GM18505 (cell line): ENCODE measurements around the gene C5.

Source experiments
- ATAC-seq: cut with Tn5 transposase; IDR thresholded peaks from one replicate; pipeline ENCODE4 v1.9.1; 2021; ENCODE audit not compliant: unreplicated experiment
- POLR2A ChIP-seq: IDR thresholded peaks from 4 replicates; pipeline ENCODE4 v1.6.1; 2011; ENCODE audit warnings: borderline replicate concordance; ENCODE audit not compliant: insufficient read depth, insufficient read length; ENCODE audit errors: extremely low read depth

The C5 gene

DNA sequence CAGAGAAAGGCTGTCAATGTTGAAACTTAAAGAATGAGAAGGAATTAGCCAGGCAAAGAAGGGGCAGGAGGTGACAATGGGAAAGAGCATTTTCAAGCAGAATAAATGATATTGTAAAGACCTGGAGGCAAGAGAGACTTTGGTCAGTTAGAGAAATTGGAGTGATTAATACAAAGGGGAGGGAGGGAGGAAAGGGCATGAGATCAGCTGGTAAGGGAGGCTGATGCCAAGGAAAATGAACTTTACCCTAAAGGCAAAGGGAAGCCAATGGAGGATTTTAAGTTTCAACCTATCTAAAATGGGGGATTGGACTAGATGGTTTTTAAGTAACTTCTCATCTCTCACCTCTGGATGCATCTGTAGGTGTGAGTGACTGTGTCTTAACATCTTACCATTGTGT lies 23.3 kb downstream of the C5 start:
- TF ChIP-seq POLR2A = no peak
- no peak for ATAC-seq

- TF ChIP-seq POLR2A = no peak
- ATAC-seq = no peak
Measured at GRCh38 chr9:121026260-121026691, 23.8 kb downstream of the C5 start.

GRCh38 chr9:121024237-121024636 lies 25.8 kb downstream of the C5 start:
- no peak for ATAC-seq
- TF ChIP-seq POLR2A = no peak

DNA sequence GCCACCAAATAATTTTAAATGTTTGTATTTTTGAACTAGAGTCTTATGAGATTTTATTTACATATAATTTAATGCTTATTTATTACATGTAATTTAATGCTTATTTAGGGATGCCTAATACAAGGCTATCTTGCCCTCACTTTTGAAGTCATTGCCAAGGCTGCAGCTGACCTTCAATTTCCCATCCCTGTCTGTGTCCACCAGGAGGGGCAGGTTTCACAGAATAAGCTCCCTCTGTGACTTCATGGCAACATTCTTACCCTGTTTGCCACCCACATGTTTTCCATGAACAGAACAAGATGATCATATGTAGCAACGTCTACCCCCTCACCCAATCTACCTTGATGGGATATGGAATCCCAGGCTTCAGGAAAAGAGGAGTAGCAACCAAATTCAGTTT lies 27.0 kb downstream of the C5 start:
- no peak for TF ChIP-seq POLR2A
- no peak for ATAC-seq

DNA sequence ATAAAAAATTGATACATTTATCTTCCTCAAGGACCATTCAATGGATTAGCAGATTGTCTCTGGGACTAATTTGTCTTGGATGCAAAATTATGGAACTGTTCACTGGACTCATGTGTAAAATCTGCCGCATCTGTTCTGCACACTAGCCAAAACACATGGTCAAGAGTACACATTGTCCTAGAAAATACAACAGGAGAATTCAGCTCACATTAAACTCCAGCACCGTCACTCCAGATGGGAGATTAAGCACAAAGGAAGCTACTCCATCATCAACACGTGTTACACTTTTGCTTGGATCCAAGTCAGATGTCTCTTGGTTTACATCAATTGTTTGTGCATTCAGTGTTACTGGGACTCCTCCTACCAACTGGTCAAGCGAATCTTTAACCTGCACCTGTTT lies 28.8 kb downstream of the C5 start:
- ATAC-seq = no peak
- no peak for TF ChIP-seq POLR2A

GRCh38 chr9:121019273-121019672 lies 30.8 kb downstream of the C5 start:
- no peak for ATAC-seq
- TF ChIP-seq POLR2A = no peak

- ATAC-seq = no peak
- TF ChIP-seq POLR2A = no peak
Measured at GRCh38 chr9:121013911-121014310, 36.2 kb downstream of the C5 start.

DNA sequence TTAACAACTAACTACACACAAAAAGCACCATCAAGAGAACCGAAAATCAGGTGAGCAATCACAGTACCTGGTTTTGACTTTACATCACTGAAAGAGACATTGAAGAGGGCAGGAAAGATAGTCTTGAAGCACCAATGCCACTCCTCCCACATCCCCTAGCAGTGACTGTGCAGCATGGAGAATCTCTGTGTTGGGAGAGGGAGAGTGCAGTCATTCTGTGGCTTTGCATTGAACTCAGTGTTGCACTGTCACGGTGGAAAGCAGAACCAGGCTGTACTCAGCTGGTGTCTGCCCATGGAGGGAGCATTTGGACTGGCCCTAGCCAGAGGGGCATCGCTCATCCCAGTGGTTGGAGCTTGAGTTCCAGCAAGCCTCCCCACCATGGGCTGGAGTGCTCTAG lies 40.4 kb downstream of the C5 start:
- no peak for TF ChIP-seq POLR2A
- no peak for ATAC-seq

DNA sequence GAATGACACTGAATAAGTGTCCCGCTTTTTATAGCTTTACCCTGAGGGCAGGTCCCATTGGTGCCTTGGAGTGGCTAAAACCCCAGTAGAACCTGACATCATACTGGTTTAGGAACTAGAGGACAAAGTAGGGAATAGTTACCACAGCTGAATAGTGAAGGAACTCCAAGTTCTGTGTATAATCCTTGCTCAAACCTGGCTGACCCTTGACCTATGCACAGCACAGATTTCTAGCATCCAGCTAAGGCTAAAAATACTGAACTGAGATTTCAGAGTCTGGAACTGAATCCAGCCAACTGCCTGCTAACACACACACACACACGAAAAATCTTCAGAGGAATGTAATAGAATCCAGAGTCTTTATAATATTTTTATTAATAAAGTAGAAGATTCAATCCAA lies 50.8 kb downstream of the C5 start:
- no peak for ATAC-seq
- TF ChIP-seq POLR2A = no peak

GRCh38 chr9:120998111-120998510 lies 52.0 kb downstream of the C5 start:
- ATAC-seq = no peak
- no peak for TF ChIP-seq POLR2A

GRCh38 chr9:120997502-120997901 lies 52.6 kb downstream of the C5 start:
- no peak for TF ChIP-seq POLR2A
- ATAC-seq = no peak

GRCh38 chr9:120996409-120996808 lies 53.7 kb downstream of the C5 start:
- no peak for ATAC-seq
- no peak for TF ChIP-seq POLR2A

- ATAC-seq = no peak
- no peak for TF ChIP-seq POLR2A
Measured at GRCh38 chr9:120989065-120989464, 61.0 kb downstream of the C5 start.

GRCh38 chr9:120985819-120986222 lies 64.3 kb downstream of the C5 start:
- ATAC-seq = no peak
- TF ChIP-seq POLR2A = no peak

DNA sequence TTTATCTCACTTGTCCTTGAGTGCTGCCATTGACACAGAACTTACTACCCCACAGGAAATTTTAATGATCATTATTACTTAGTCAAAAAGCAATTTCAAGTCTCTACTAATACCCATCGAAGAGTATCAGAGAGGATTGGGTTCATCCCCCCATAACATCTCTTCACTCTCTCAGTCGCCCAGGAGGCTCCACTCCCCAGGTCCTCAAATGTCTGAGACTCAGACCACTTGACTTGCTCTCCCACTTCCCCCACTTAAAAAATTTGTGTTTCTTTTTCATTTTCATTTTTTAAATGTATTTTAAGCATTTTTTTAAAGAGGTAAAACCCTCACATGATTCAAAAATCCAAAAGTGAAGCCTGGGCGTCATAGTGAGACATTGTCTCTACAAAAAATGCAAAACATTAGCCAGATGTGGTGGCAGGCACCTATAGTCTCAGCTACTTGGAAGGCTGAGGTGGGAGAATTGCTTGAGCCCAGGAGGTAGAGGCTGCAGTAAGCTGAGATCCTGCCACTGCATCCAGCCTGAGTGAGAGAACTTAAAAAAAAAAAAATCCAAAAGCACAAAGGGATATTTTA lies 66.7 kb downstream of the C5 start:
- no peak for ATAC-seq
- no peak for TF ChIP-seq POLR2A

- ATAC-seq = no peak
- TF ChIP-seq POLR2A = no peak
Measured at GRCh38 chr9:120982836-120983235, 67.2 kb downstream of the C5 start.

DNA sequence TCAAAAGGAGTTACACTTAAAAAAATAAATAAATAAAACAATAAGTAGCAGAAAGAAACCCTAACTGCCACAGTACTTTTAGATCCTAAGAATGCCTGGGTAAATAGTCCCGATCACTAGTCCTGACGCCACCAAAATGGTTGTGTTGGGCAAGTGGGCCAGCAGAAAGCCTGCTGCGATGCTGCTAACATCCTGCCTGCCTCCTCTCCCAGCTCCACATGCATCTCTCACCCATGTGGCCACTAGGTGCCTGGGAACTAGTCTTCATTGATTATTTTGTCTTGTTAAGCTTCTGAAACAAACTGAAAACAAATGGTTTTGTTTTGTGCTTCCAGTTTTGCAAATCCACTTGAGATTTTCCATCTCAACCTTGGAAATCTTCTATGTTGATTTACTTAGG lies 69.1 kb downstream of the C5 start:
- ATAC-seq = no peak

More for the DNA sequence above, 69.1 kb downstream of the C5 start:
- no peak for TF ChIP-seq POLR2A
